T-helper 17 cell (primary cell): ENCODE measurements around the gene FAM193B. TPM values are rescaled to one million over a fixed set of nuclear protein-coding genes. Genes with fewer than 3 reads are reported as not detected.

Experiments
- ATAC-seq: fragments of 150-1000 bp; cut with Tn5 transposase; 2 replicates; pipeline ENCODE4 v1.10.0; 2021; ENCODE audit warnings: mild to moderate bottlenecking, moderate library complexity
- DNase-seq, 3 donors: peaks; one replicate each; pipeline versions ENCODE4 v3.0.0 to v3.0.0-alpha.2; 2020 to 2021
- H3K9me3 ChIP-seq: one replicate; pipeline ENCODE4 v1.7.0; 2013; ENCODE audit warnings: low read length, mild to moderate bottlenecking; ENCODE audit not compliant: control insufficient read depth, poor library complexity, severe bottlenecking
- H3K27ac Mint-ChIP-seq: one replicate; pipeline ENCODE4 v1.8.0; 2022; ENCODE audit warnings: mild to moderate bottlenecking, moderate library complexity, mixed read lengths
- H3K27me3 Mint-ChIP-seq: one replicate; pipeline ENCODE4 v1.8.0; 2022; ENCODE audit warnings: mixed read lengths
- H3K36me3 Mint-ChIP-seq: one replicate; pipeline ENCODE4 v1.8.0; 2022; ENCODE audit warnings: low read depth, mixed read lengths
- H3K4me1 Mint-ChIP-seq: one replicate; pipeline ENCODE4 v1.8.0; 2022; ENCODE audit warnings: mild to moderate bottlenecking, mixed read lengths
- H3K4me3 Mint-ChIP-seq: one replicate; pipeline ENCODE4 v1.8.0; 2022; ENCODE audit warnings: mild to moderate bottlenecking, moderate library complexity, mixed read lengths
- total RNA-seq, 4 donors: library from RNA in 2 of 4; stranded (reverse) in 2 of 4; gene quantifications; one replicate each; pipeline ENCODE4 v1.2.3 and lab custom pipeline; 2022 to 2026

Gene FAM193B
- total RNA-seq, 2 donors from 2014 or later: 143 to 167 TPM

GRCh38 chr5:177474002-177474476 lies 80.3 kb downstream of the FAM193B start:
- H3K27ac Mint-ChIP-seq: no peak overlapping the region
- H3K9me3 ChIP-seq: no peaks in the 10 kb centered on the region
- H3K4me1 Mint-ChIP-seq: peaks cover 15% of the 10 kb centered on the region
- peak overlapping the region; percentile 92 for H3K4me3 Mint-ChIP-seq
- no peak for ATAC-seq
- no peak for DNase-seq
- no peaks in the 10 kb centered on the region for H3K27me3 Mint-ChIP-seq
- no peaks in the 10 kb centered on the region for H3K36me3 Mint-ChIP-seq

GRCh38 chr5:177473443-177474001 lies 80.8 kb downstream of the FAM193B start, which contains the start of gene DBN1:
TSS of gene DBN1 (minus strand) at chr5:177473634. CDS start at chr5:177473521, 113 bp downstream.
- DNase-seq: no peak
- H3K4me3 Mint-ChIP-seq: peak within 1 kb of the TSS; percentile 92
- H3K36me3 Mint-ChIP-seq: no peaks in the 10 kb centered on the region
- H3K4me1 Mint-ChIP-seq: peaks cover 13% of the 10 kb centered on the region
- ATAC-seq: peak; percentile 31
- H3K9me3 ChIP-seq: no peaks in the 10 kb centered on the region
- H3K27ac Mint-ChIP-seq: no peak within 1 kb of the TSS
- no peaks in the 10 kb centered on the region for H3K27me3 Mint-ChIP-seq

GRCh38 chr5:177472460-177473442 lies 81.6 kb downstream of the FAM193B start:
- ATAC-seq (peak; percentile 52), DNase-seq (peak in 2 of 3 donors; percentile 38 to 39)
- no peaks in the 10 kb centered on the region for H3K36me3 Mint-ChIP-seq
- no peaks in the 10 kb centered on the region for H3K9me3 ChIP-seq
- no peaks in the 10 kb centered on the region for H3K27me3 Mint-ChIP-seq
- peak overlapping the region; percentile 77 for H3K4me3 Mint-ChIP-seq
- peaks cover 13% of the 10 kb centered on the region for H3K4me1 Mint-ChIP-seq
- no peak overlapping the region for H3K27ac Mint-ChIP-seq

- Mint-ChIP-seq H3K36me3 (no peaks in the 10 kb centered on the region), H3K4me3 (peak overlapping the region; percentile 7), H3K27ac (no peak overlapping the region), H3K4me1 (peaks cover 13% of the 10 kb centered on the region), H3K27me3 (no peaks in the 10 kb centered on the region)
- ATAC-seq (no peak), DNase-seq (no peak)
- H3K9me3 ChIP-seq: no peaks in the 10 kb centered on the region
These were observed 82.6 kb downstream of the FAM193B start for GRCh38 chr5:177471610-177472356.

- ATAC-seq (no peak), DNase-seq (no peak)
- no peaks in the 10 kb centered on the region for H3K36me3 Mint-ChIP-seq
- no peaks in the 10 kb centered on the region for H3K27me3 Mint-ChIP-seq
- H3K4me3 Mint-ChIP-seq: peak overlapping the region; percentile 49
- no peak overlapping the region for H3K27ac Mint-ChIP-seq
- H3K4me1 Mint-ChIP-seq: peaks cover 13% of the 10 kb centered on the region
- no peaks in the 10 kb centered on the region for H3K9me3 ChIP-seq
These were observed 83.4 kb downstream of the FAM193B start for GRCh38 chr5:177470759-177471536.

Other genes starting within 250 kb of the FAM193B start
- 10 to 100 TPM in 1 of 2 donors, 1 to 10 TPM in 1; 8.7 to 11.8 TPM for gene MXD3, start 242.7 kb downstream of the FAM193B start, total RNA-seq
- gene LMAN2, start 202.9 kb downstream of the FAM193B start, total RNA-seq: 10 to 100 TPM; 75.5 to 89.8 TPM
- 100 to 1,000 TPM in 1 of 2 donors, 10 to 100 TPM in 1; 76.7 to 110 TPM for gene RGS14, start 196.6 kb downstream of the FAM193B start, total RNA-seq
- under 1 TPM; 0.31 to 0.40 TPM for gene SLC34A1, start 170.1 kb downstream of the FAM193B start, total RNA-seq
- gene PFN3, start 153.9 kb downstream of the FAM193B start, total RNA-seq: not detected
- 1 to 10 TPM in 1 of 2 donors, under 1 TPM in 1; 0.62 to 1.1 TPM for gene F12, start 145.0 kb downstream of the FAM193B start, total RNA-seq
- gene GRK6, start 127.9 kb downstream of the FAM193B start, total RNA-seq: 100 to 1,000 TPM; 178 to 232 TPM
- gene PRR7, start 107.7 kb downstream of the FAM193B start, total RNA-seq: 10 to 100 TPM; 32.0 to 40.1 TPM
- gene DBN1, start 80.9 kb downstream of the FAM193B start, total RNA-seq: 1 to 10 TPM; 1.2 to 5.0 TPM
- gene PDLIM7, start 57.0 kb downstream of the FAM193B start, total RNA-seq: 10 to 100 TPM in 1 of 2 donors, 1 to 10 TPM in 1; 6.8 to 16.2 TPM
- 1 to 10 TPM; 5.1 to 8.0 TPM for gene DOK3, start 44.7 kb downstream of the FAM193B start, total RNA-seq
- 10 to 100 TPM; 58.6 to 66.9 TPM for gene DDX41, start 37.6 kb downstream of the FAM193B start, total RNA-seq
- gene TMED9, start 37.6 kb upstream of the FAM193B start, total RNA-seq: 10 to 100 TPM; 63.3 to 69.6 TPM
- 10 to 100 TPM; 24.7 to 27.3 TPM for gene B4GALT7, start 45.6 kb upstream of the FAM193B start, total RNA-seq
- 10 to 100 TPM; 10.9 to 63.9 TPM for gene FAM153A, start 228.3 kb upstream of the FAM193B start, total RNA-seq